Activated CD8-positive, alpha-beta memory T cell treated with anti-CD3 and anti-CD28 coated beads, Interleukin-2, amount 10 ng/mL, durations not matched to agents 7 days and 5 days (primary cell): ENCODE results near the gene PSMC4. TPM values are rescaled to one million over a fixed set of nuclear protein-coding genes. Genes with fewer than 3 reads are reported as not detected.
"Not testable (repeated sequence)": the region's sequence is repeated elsewhere in the genome, so short reads cannot be mapped to it uniquely, and the experiment has no call there.

Experiments used
- ATAC-seq: fragments of 150-1000 bp; cut with Tn5 transposase; one replicate; pipeline ENCODE4 v1.10.0; 2021; ENCODE audit warnings: moderate library complexity
- CTCF ChIA-PET: fragments of 350-600 bp; sonication (Branson Sonifier 250); formaldehyde crosslinking; loops from one replicate; lab custom pipeline; 2021; ENCODE audit warnings: antibody characterized with exemption; lab: Charles Lee
- DNase-seq: peaks from one replicate; pipeline ENCODE4 v3.0.0-alpha.2; 2020
- H3K27ac Mint-ChIP-seq: one replicate; pipeline ENCODE4 v1.8.0; 2021; ENCODE audit warnings: mild to moderate bottlenecking, mixed read lengths
- H3K27me3 Mint-ChIP-seq: one replicate; pipeline ENCODE4 v1.8.0; 2021; ENCODE audit warnings: mixed read lengths
- H3K36me3 Mint-ChIP-seq: one replicate; pipeline ENCODE4 v1.8.0; 2021; ENCODE audit warnings: mild to moderate bottlenecking, mixed read lengths
- H3K4me1 Mint-ChIP-seq: one replicate; pipeline ENCODE4 v1.8.0; 2021; ENCODE audit warnings: mixed read lengths
- H3K4me3 Mint-ChIP-seq: one replicate; pipeline ENCODE4 v1.8.0; 2021; ENCODE audit warnings: mild to moderate bottlenecking, moderate library complexity, mixed read lengths
- H3K9me3 Mint-ChIP-seq: one replicate; pipeline ENCODE4 v1.8.0; 2022; ENCODE audit warnings: low read depth, mixed read lengths
- total RNA-seq, 2 experiments: library from RNA; stranded (reverse); gene quantifications; one replicate each; pipeline ENCODE4 v1.2.3, GENCODE V29; 2021

PSMC4 gene
- total RNA-seq, 2 experiments from 2014 or later: 94.5 to 141 TPM

- ATAC-seq (no peak), DNase-seq (peak; percentile 35)
- Mint-ChIP-seq H3K36me3 (peaks cover 8% of the 10 kb centered on the region), H3K4me3 (no peak overlapping the region), H3K9me3 (no peaks in the 10 kb centered on the region), H3K27ac (no peak overlapping the region), H3K4me1 (peaks cover 30% of the 10 kb centered on the region), H3K27me3 (no peaks in the 10 kb centered on the region)
- CTCF ChIA-PET: interaction anchor here (0.8 to 1.5 kb wide), 2 partner anchors 10 to 18 kb away, joined by 3 to 5 read pairs; no protein-coding TSS in a partner anchor
Measured at GRCh38 chr19:39951686-39952085, 19.3 kb upstream of the PSMC4 start.

DNA sequence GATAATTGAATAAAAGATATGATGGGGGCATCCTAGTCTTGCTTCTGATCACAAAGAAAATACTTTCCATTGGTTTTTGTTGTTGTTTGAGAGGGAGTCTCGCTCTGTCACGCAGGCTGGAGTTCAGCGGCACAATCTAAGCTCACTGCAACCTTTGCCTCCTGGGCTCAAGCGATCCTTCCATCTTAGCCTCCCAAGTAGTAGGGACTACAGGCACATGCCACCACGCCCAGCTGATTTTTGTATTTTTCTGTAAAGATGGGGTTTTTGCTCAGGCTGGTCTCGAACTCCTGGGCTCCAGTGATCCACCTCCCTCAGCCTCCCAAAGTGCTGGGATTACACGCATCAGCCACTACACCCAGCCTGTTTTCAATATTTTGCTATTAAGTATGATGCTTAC lies 17.1 kb upstream of the PSMC4 start:
- H3K27ac Mint-ChIP-seq: peak overlapping the region; percentile 66
- CTCF ChIA-PET: interaction anchor here (0.6 to 3.0 kb wide), 4 partner anchors 14 to 80 kb away, joined by 3 to 24 read pairs (median 4); partner anchors contain the start of gene PSMC4
- H3K27me3 Mint-ChIP-seq: no peaks in the 10 kb centered on the region
- H3K36me3 Mint-ChIP-seq: peaks cover 4% of the 10 kb centered on the region
- DNase-seq: peak; percentile 31
- H3K4me3 Mint-ChIP-seq: no peak overlapping the region
- ATAC-seq: peak; percentile 20
- H3K9me3 Mint-ChIP-seq: no peaks in the 10 kb centered on the region
- peaks cover 30% of the 10 kb centered on the region for H3K4me1 Mint-ChIP-seq

DNA sequence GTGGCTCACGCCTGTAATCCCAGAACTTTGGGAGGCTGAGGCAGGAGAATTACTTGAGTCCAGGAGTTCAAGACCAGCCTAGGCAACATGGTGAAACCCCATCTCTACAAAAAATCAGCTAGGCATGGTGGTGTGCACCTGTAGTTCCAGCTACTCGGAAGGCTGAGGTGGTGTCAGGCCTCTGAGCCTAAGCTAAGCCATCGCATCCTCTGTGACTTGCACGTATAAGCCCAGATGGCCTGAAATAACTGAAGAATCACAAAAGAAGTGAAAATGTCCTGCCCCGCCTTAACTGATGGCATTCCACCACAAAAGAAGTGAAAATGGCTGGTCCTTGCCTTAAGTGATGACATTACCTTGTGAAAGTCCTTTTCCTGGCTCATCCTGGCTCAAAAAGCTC lies 13.1 kb upstream of the PSMC4 start:
- H3K4me3 Mint-ChIP-seq, H3K36me3 Mint-ChIP-seq, DNase-seq, H3K27ac Mint-ChIP-seq, H3K9me3 Mint-ChIP-seq, H3K27me3 Mint-ChIP-seq, CTCF ChIA-PET, ATAC-seq: not testable (repeated sequence)
- H3K4me1 Mint-ChIP-seq: peaks cover 18% of the 10 kb centered on the region

- H3K27ac Mint-ChIP-seq, H3K27me3 Mint-ChIP-seq, H3K36me3 Mint-ChIP-seq, H3K9me3 Mint-ChIP-seq, H3K4me3 Mint-ChIP-seq, CTCF ChIA-PET, H3K4me1 Mint-ChIP-seq, DNase-seq, ATAC-seq: not testable (repeated sequence)
Measured at GRCh38 chr19:39958942-39959341, 12.0 kb upstream of the PSMC4 start.

- CTCF ChIA-PET, H3K27ac Mint-ChIP-seq, H3K27me3 Mint-ChIP-seq, H3K9me3 Mint-ChIP-seq, H3K4me3 Mint-ChIP-seq, H3K36me3 Mint-ChIP-seq, DNase-seq, ATAC-seq, H3K4me1 Mint-ChIP-seq: not testable (repeated sequence)
Measured at GRCh38 chr19:39959407-39959806, 11.6 kb upstream of the PSMC4 start.

- Mint-ChIP-seq H3K27me3 (no peaks in the 10 kb centered on the region), H3K9me3 (no peaks in the 10 kb centered on the region), H3K36me3 (peaks cover 2% of the 10 kb centered on the region), H3K4me3 (no peak overlapping the region), H3K27ac (no peak overlapping the region), H3K4me1 (peaks cover 11% of the 10 kb centered on the region)
- CTCF ChIA-PET: no interaction called here
- DNase-seq: no peak
- ATAC-seq: no peak
Measured at GRCh38 chr19:39963898-39964297, 7.1 kb upstream of the PSMC4 start.

- peaks cover 6% of the 10 kb centered on the region for H3K36me3 Mint-ChIP-seq
- ATAC-seq (no peak), DNase-seq (no peak)
- CTCF ChIA-PET: no interaction called here
- no peak overlapping the region for H3K27ac Mint-ChIP-seq
- no peak overlapping the region for H3K4me3 Mint-ChIP-seq
- H3K9me3 Mint-ChIP-seq: no peaks in the 10 kb centered on the region
- peaks cover 24% of the 10 kb centered on the region for H3K4me1 Mint-ChIP-seq
- no peaks in the 10 kb centered on the region for H3K27me3 Mint-ChIP-seq
Measured at GRCh38 chr19:39966617-39967016, 4.3 kb upstream of the PSMC4 start.

GRCh38 chr19:39967561-39967960 lies 3.4 kb upstream of the PSMC4 start:
- ATAC-seq (no peak), DNase-seq (peak; percentile 8)
- CTCF ChIA-PET: no interaction called here
- H3K9me3 Mint-ChIP-seq: no peaks in the 10 kb centered on the region
- no peak overlapping the region for H3K27ac Mint-ChIP-seq
- peaks cover 10% of the 10 kb centered on the region for H3K36me3 Mint-ChIP-seq
- H3K4me3 Mint-ChIP-seq: no peak overlapping the region
- peaks cover 32% of the 10 kb centered on the region for H3K4me1 Mint-ChIP-seq
- no peaks in the 10 kb centered on the region for H3K27me3 Mint-ChIP-seq

- DNase-seq (peak; percentile 35), ATAC-seq (no peak)
- no peaks in the 10 kb centered on the region for H3K9me3 Mint-ChIP-seq
- CTCF ChIA-PET: interaction anchor here (0.6 to 4.6 kb wide), 7 partner anchors 15 to 176 kb away, joined by 3 to 77 read pairs (median 4); partner anchors contain the start of gene FBL
- peak overlapping the region; percentile 95 for H3K27ac Mint-ChIP-seq
- H3K36me3 Mint-ChIP-seq: peaks cover 18% of the 10 kb centered on the region
- no peaks in the 10 kb centered on the region for H3K27me3 Mint-ChIP-seq
- peak overlapping the region; percentile 90 for H3K4me3 Mint-ChIP-seq
- peaks cover 37% of the 10 kb centered on the region for H3K4me1 Mint-ChIP-seq
Measured at GRCh38 chr19:39968789-39969188, 2.2 kb upstream of the PSMC4 start.

DNA sequence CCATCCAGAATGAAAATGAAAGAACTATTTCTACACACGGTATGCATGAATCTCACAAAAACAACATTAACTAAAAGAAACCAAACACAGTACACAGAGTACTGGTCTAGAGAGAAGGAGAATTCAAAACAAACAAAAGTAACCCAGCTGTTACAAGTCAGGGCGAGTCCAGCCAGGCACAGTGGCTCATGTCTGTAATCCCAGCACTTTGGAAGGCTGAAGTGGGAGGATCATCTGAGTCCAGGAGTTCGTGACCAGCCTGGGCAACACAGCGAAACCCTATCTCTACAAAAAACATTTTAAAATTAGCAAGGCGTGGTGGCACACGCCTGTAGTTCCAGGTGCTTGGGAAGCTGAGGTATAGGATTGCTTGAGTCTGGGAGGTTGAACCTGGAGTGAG lies 1.7 kb upstream of the PSMC4 start:
- Mint-ChIP-seq H3K27me3 (no peaks in the 10 kb centered on the region), H3K4me1 (peaks cover 37% of the 10 kb centered on the region), H3K27ac (peak overlapping the region; percentile 95), H3K36me3 (peaks cover 20% of the 10 kb centered on the region), H3K4me3 (peak overlapping the region; percentile 90), H3K9me3 (no peaks in the 10 kb centered on the region)
- DNase-seq: peak; percentile 37
- no peak for ATAC-seq
- CTCF ChIA-PET: interaction anchor here (0.6 to 4.6 kb wide), 16 partner anchors 15 to 196 kb away, joined by 3 to 77 read pairs (median 8); partner anchors contain the start of genes FBL and ZNF546

- peak overlapping the region; percentile 90 for H3K4me3 Mint-ChIP-seq
- peak; percentile 45 for DNase-seq
- H3K36me3 Mint-ChIP-seq: peaks cover 26% of the 10 kb centered on the region
- H3K27me3 Mint-ChIP-seq: no peaks in the 10 kb centered on the region
- no peaks in the 10 kb centered on the region for H3K9me3 Mint-ChIP-seq
- CTCF ChIA-PET: interaction anchor here (0.7 to 4.6 kb wide), 39 partner anchors 8 to 534 kb away, joined by 3 to 77 read pairs (median 7); partner anchors contain the start of genes DYRK1B, FBL, FCGBP and RPS16
- H3K4me1 Mint-ChIP-seq: peaks cover 37% of the 10 kb centered on the region
- no peak for ATAC-seq
- peak overlapping the region; percentile 95 for H3K27ac Mint-ChIP-seq
Measured at GRCh38 chr19:39969681-39970424, 1.1 kb upstream of the PSMC4 start.

DNA sequence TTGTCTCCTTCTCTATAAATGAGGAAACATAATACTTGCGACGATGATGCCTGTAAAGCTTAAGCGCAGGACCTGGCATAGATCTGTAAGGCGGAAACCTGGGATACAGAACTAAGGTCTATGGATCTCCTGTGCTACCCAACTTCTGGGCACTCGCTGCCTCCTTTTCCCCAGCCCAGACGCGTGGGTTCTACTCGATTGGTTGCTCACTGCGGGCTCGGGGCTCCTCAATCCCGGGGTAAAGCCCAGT lies 615 bp upstream of the PSMC4 start:
- DNase-seq: no peak
- H3K27ac Mint-ChIP-seq: peak overlapping the region; percentile 95
- H3K9me3 Mint-ChIP-seq: no peaks in the 10 kb centered on the region

DNA sequence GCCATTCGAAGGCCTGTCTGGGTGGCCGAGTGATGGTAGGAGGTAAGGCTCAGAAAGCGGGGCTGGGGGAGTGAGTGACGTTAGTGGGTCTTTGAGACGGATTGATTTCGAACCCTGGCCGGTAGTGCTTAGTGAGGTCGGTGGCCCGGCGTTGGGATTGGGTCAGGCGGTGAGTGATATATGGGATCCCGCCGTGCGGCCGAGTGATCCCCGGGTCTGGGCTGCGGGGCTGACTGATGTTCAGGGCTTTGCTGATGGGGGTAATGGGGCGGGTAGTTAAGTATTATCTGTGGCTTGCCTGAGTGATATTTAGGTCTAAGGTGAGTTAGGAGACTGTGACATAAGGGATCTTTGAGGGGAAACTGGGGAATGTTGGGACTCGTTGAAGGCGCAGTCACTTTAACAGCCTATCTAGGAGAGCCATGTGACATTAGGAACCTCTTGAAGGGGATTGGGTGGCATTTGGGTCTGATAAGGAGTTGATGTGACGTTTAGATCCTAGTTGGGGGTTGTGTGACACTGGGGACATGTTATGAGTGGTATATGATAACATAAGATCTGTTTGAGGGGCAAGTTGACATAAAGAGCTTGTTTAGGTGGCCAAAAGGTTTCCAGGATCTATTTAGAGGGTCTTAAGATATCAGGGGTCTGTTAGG lies 543 bp downstream of the PSMC4 start:
- H3K4me3 Mint-ChIP-seq: peak overlapping the region; percentile 90
- H3K27me3 Mint-ChIP-seq: no peaks in the 10 kb centered on the region
- CTCF ChIA-PET: interaction anchor here (0.7 to 4.6 kb wide), 34 partner anchors 10 to 536 kb away, joined by 3 to 77 read pairs (median 7); partner anchors contain the start of genes DYRK1B, FBL, RPS16 and ZNF546
- DNase-seq (no peak), ATAC-seq (no peak)
- no peaks in the 10 kb centered on the region for H3K9me3 Mint-ChIP-seq
- peak overlapping the region; percentile 95 for H3K27ac Mint-ChIP-seq
- H3K36me3 Mint-ChIP-seq: peaks cover 37% of the 10 kb centered on the region
- peaks cover 37% of the 10 kb centered on the region for H3K4me1 Mint-ChIP-seq

More for the DNA sequence above, 615 bp upstream of the PSMC4 start:
- Mint-ChIP-seq H3K4me3 (peak overlapping the region; percentile 90), H3K36me3 (peaks cover 29% of the 10 kb centered on the region), H3K4me1 (peaks cover 37% of the 10 kb centered on the region), H3K27me3 (no peaks in the 10 kb centered on the region)
- CTCF ChIA-PET: interaction anchor here (0.9 to 4.6 kb wide), 36 partner anchors 9 to 535 kb away, joined by 3 to 77 read pairs (median 7); partner anchors contain the start of genes DYRK1B, FBL, FCGBP and RPS16
- ATAC-seq: peak; percentile 31
